ENCODE data around the gene LMBRD2.

Gene LMBRD2

GRCh38 chr5:36108758-36109460 is 42.8 kb downstream of the LMBRD2 start:
- Histone ChIP-seq H3K27me3 (no peaks in the 10 kb centered on the region), H3K9me3 (no peaks in the 10 kb centered on the region), H3K27ac (no peak overlapping the region), H3K4me3 (no peak overlapping the region), H3K36me3 (peaks cover 56 to 79% (median 72%) of the 10 kb centered on the region in 3 donors), H3K4me1 (no peaks in the 10 kb centered on the region)
- no peak for TF ChIP-seq CTCF (IDR thresholded peaks at IDR 0.05)
- intact Hi-C loops (cut with DNase I; ENCODE audit: low total_unique reads), result no loop called here
- no peak for DNase-seq

GRCh38 chr5:36105819-36106218 is 45.9 kb downstream of the LMBRD2 start:
- TF ChIP-seq CTCF (IDR thresholded peaks at IDR 0.05), result no peak
- peaks cover 50 to 77% (median 57%) of the 10 kb centered on the region in 3 donors for H3K36me3 ChIP-seq
- H3K9me3 ChIP-seq, result no peaks in the 10 kb centered on the region
- H3K4me1 ChIP-seq, result no peaks in the 10 kb centered on the region
- intact Hi-C loops (cut with DNase I; ENCODE audit: low total_unique reads), result no loop called here
- no peak overlapping the region for H3K27ac ChIP-seq
- no peak for DNase-seq
- no peak overlapping the region for H3K4me3 ChIP-seq
- no peaks in the 10 kb centered on the region for H3K27me3 ChIP-seq

GRCh38 chr5:36099748-36100147 is 51.9 kb downstream of the LMBRD2 start:
- Histone ChIP-seq H3K27ac (no peak overlapping the region), H3K4me3 (no peak overlapping the region), H3K9me3 (no peaks in the 10 kb centered on the region), H3K4me1 (no peaks in the 10 kb centered on the region), H3K27me3 (no peaks in the 10 kb centered on the region), H3K36me3 (peaks cover 11 to 22% (median 14%) of the 10 kb centered on the region in 3 donors)
- intact Hi-C loops (cut with DNase I; ENCODE audit: low total_unique reads), result no loop called here
- no peak for DNase-seq
- no peak for TF ChIP-seq CTCF (IDR thresholded peaks at IDR 0.05)

GRCh38 chr5:36096486-36096885 is 55.2 kb downstream of the LMBRD2 start:
- no peak for TF ChIP-seq CTCF (IDR thresholded peaks at IDR 0.05)
- DNase-seq, result no peak
- intact Hi-C loops (cut with DNase I; ENCODE audit: low total_unique reads), result no loop called here
- H3K27me3 ChIP-seq, result no peaks in the 10 kb centered on the region
- H3K4me1 ChIP-seq, result no peaks in the 10 kb centered on the region
- no peak overlapping the region for H3K4me3 ChIP-seq
- H3K9me3 ChIP-seq, result no peaks in the 10 kb centered on the region
- no peak overlapping the region for H3K27ac ChIP-seq
- H3K36me3 ChIP-seq, result no peaks in the 10 kb centered on the region

- Histone ChIP-seq H3K4me1 (no peaks in the 10 kb centered on the region), H3K27ac (no peak overlapping the region), H3K4me3 (no peak overlapping the region), H3K36me3 (no peaks in the 10 kb centered on the region), H3K27me3 (no peaks in the 10 kb centered on the region), H3K9me3 (peaks cover 0 to 4% (median 3%) of the 10 kb centered on the region in 3 donors)
- intact Hi-C loops (cut with DNase I; ENCODE audit: low total_unique reads), result no loop called here
- no peak for TF ChIP-seq CTCF (IDR thresholded peaks at IDR 0.05)
- no peak for DNase-seq
Observed at GRCh38 chr5:36089989-36090388, 61.7 kb downstream of the LMBRD2 start.
